Loucy (cell line): Measurements from ENCODE around the gene CAMTA1.

ENCODE experiments used
- CTCF ChIP-seq: fragments of 200-600 bp; sonication (generic); conservative IDR thresholded peaks from 2 replicates; pipeline ENCODE4 v1.5.1; 2014; ENCODE audit warnings: mild to moderate bottlenecking, antibody characterized with exemption, low read length
- EZH2phosphoT487 ChIP-seq: fragments of 200-600 bp; IDR thresholded peaks from 2 replicates; pipeline ENCODE4 v1.6.1; 2018; ENCODE audit warnings: antibody characterized with exemption, mild to moderate bottlenecking, moderate library complexity, borderline replicate concordance

- TF ChIP-seq CTCF, result no peak
- no peak for TF ChIP-seq EZH2phosphoT487
These were observed 906.3 kb downstream of the CAMTA1 start for GRCh38 chr1:7691576-7691975.
